Sciatic nerve (tissue), 2 donors: Measurements from ENCODE around the gene PLCH2. TPM values are rescaled to one million over a fixed set of nuclear protein-coding genes. Genes with fewer than 3 reads are reported as not detected.
"Not testable (repeated sequence)": the region's sequence is repeated elsewhere in the genome, so short reads cannot be mapped to it uniquely, and the experiment has no call there.

Source experiments
- ATAC-seq: fragments of 200-7000 bp; cut with Tn5 transposase; one replicate; pipeline ENCODE4 v1.9.1; 2020; ENCODE audit warnings: mild to moderate bottlenecking, moderate library complexity
- DNase-seq: peaks from one replicate; pipeline ENCODE4 v3.0.0-alpha.2; 2020; ENCODE audit warnings: low spot score
- intact Hi-C: fragments of 100-400 bp; cut with DNase I; formaldehyde crosslinking; loops from one replicate; pipeline ENCODE4 v1.14.2; 2022
- total RNA-seq: library from RNA; stranded (reverse); fragmentation: NEBNext Ultra II Directional; extraction: Animal tissue kit (Norgen Biotek cat#: 25700); gene quantifications from one replicate; pipeline ENCODE4 v1.2.1, GENCODE V29; 2021
- donor health status: DM: no; HTN: no; CAD: no.
- donor health status: DM: no; HTN: no; CAD: no.

PLCH2 gene
- total RNA-seq, 1 donor from 2014 or later: 1.1 TPM

DNA sequence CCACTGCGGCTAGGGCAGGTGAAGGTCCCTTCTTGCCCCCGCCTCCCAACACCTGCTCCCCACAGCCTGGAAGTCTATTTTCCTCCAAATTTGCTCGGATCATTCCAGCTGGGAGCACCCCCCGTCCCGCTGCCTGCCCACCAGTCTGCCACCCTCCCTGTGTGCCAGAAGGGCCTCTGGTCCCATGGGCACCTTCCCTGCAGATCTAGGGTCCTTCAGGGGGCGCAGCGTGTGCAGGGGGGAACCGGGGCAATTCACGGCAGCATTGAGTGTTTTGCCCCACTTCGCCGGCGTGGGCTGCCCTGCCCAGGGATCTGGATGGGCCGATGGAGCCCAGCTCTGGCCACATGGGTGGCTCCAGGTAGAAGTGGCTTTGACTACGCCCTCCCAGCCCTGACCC lies 37.4 kb upstream of the PLCH2 start:
- intact Hi-C loops: no loop called here
- no peak for ATAC-seq
- DNase-seq: no peak

DNA sequence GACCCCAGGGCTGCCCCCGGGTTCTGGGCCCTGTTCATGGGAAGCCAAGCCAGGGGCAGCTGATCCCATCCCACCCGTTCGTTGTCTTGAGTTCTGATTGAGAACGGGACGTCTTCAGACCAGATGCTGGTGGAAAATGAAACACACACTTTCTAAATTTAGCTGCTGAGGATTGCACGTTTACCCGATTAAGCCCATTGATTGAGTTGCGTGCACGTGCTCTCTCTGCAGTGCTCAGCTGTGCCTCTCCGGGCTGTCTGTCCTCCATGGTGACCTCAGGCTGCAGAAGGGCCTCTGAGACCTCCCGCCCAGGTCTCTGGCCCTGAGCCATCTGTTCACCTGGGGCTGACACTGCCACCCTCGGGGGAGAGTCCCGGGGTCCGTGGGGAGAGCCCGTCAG lies 36.7 kb upstream of the PLCH2 start:
- ATAC-seq: no peak
- intact Hi-C loops: no loop called here
- no peak for DNase-seq

DNA sequence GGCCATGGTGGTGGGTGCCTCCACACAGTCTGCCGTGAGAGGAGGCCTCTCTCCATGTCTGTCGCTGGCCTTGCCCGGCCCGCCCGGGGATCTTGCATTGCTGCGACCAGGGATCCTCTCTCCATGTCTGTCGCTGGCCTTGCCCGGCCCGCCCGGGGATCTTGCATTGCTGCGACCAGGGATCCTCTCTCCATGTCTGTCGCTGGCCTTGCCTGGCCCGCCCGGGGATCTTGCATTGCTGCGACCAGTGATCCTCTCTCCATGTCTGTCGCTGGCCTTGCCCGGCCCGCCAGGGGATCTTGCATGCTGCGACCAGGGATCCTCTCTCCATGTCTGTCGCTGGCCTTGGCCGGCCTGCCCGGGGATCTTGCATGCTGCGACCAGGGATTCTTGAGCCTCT lies 35.7 kb upstream of the PLCH2 start:
- intact Hi-C loops, DNase-seq, ATAC-seq: not testable (repeated sequence)

DNA sequence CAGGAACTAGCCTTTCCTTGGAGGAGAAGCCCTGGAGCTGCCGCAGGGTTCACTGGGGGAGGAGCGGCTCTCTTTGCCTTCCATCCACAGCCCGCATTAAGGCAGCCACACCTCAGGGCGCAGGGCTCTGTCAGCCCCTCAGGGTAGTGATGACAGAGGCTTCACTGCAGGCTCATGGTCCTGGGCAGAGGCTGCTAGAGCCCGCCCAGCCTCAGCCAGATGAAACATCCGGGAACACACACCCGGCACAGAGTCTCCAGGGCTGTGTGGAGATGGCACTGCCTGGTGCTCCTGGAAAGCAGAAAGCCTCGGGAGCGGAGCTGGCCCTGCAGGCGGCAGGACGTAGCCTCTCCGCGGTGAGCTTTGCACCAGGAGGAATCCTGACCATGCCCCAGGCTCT lies 34.3 kb upstream of the PLCH2 start:
- DNase-seq (no peak), ATAC-seq (no peak)
- intact Hi-C loops: no loop called here

DNA sequence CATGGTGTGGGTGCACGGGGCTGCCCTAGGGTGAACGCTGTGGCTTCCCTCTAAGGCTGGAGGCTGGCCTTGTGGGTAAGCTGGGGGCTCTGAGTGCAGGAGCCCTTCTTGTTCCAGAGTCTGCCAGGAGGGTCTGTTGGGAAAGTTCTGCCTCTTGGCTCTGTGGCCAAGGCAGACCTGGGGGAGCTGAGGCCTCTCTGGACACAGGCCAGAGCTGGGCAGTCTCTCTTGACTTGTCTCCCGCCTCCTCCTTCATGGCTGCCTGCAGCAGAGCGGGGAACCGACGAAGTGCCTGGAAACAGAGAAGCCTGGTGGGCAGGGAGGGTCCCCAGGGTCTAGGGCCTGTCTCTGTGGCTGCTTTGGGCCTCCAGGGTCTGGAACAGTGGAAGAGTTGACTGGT lies 33.4 kb upstream of the PLCH2 start:
- intact Hi-C loops: no loop called here
- ATAC-seq (no peak), DNase-seq (no peak)

DNA sequence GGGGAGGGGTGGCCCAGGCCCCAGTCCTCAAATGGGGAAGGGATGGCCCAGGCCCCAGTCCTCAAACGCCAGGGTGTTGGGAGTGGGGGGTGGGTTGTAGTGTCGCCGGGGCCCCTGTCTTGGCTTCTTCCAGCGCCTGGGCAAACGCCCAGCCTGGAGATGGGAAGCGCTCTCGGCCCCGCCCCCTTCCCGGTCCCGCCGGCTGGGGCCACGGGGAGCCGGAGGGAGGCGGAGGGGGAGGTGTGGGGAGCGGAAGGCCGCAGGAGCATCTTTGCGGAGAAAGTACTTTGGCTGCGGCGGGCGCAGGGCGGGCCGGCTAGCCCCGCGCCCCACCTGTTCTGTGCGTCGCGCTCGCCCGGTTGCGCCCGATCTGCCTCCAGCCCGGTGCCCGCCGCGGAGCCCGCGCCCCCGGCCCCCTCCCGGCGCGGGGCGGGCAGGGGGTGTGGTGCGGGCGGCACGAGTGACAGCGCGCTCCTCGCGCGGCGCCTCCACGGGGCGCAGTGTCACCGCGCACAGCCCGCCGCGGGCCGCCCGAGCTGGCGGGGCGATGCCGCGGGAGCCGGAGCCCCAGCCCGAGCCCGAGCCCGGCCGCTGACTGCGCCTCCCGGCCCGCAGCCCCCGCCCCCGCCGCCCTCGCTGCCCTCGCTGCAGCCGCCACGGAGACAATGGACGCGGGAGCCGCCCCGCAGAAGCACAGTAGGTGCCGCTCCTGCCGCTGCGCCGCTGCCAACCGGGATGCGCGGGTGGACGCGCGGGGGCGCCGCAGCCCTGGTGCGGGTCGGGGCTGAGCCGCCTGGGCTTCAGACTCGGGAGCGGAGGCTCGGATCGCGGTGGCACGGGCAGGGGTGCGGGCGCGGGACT lies 32.6 kb upstream of the PLCH2 start:
- ATAC-seq (no peak), DNase-seq (no peak)
- intact Hi-C loops: no loop called here

DNA sequence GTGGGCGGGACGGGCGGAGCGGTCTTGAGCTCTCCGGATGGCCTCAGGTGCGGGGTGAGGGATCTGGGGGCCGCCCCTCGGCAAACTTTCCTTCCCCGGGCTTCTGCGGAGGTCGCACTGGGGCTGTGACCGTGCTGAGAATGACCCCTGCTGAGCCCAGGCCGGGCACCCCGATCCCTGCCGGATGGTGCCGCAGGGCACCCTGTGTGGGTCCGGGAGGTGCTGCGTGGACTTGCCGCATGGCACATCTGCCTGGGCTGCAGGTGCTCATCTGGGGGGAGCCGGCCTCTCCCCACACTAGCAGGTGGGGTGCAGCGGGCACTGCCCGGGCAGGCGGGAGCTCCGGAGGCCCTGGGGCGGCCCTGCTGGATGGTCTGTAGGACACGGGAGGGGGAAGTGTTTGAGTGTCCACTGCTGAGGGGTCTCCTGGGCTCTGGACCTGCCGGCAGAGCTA lies 31.9 kb upstream of the PLCH2 start:
- ATAC-seq (no peak), DNase-seq (no peak)
- intact Hi-C loops: no loop called here

DNA sequence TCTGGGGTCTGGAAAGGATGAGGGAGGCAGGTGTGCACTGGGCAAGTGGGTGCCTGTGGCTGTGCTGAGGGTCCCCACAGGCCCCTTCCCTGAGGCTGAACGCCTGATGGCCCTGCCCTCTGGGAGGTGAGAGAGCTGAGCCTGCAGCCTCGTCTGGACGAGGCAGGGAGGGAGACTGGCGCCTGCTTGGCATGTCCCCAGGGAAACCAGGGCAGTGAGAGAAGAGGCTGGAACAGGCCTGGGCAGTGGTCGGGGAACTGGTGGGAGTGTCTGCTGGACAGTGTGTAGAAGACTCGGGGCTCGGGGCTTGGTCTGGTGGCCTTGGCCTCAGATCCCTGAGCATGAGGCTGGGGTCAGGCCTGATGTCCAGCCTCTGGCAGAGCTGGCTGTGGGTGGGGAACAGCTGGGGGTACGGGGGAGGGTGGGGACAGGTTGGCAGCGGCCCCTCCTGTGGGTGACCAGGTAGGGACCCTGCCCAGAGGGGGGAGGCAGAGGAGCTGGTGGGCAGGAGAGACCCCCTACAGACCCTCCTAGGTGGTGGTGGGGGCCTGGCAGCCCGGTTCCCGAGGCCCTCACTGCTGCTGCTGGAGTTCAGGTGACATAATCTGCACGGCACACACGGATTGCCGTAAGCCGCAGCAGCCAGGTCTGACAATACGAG lies 30.8 kb upstream of the PLCH2 start:
- intact Hi-C loops: no loop called here
- DNase-seq: no peak
- ATAC-seq: no peak

DNA sequence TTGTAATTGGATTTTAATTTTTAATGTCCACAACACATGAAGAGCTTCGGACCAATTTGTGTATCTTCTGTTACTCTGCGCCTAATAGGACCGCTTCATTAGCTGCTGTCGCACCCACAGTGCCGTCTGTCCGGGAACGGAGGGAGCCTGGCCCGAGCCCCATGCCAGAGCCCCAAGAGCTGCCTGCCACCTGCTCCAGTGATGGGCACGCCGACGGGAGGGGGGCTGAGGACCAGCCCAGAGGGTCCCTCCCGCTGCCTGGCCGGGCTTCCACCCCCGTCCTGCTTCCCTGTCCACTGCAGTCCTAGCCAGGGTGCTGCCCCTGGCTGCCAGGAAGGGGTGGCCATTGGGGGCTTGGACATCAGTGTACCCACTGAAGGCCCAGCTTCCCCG lies 30.3 kb upstream of the PLCH2 start:
- ATAC-seq (peak; percentile 27), DNase-seq (no peak)
- intact Hi-C loops: no loop called here

DNA sequence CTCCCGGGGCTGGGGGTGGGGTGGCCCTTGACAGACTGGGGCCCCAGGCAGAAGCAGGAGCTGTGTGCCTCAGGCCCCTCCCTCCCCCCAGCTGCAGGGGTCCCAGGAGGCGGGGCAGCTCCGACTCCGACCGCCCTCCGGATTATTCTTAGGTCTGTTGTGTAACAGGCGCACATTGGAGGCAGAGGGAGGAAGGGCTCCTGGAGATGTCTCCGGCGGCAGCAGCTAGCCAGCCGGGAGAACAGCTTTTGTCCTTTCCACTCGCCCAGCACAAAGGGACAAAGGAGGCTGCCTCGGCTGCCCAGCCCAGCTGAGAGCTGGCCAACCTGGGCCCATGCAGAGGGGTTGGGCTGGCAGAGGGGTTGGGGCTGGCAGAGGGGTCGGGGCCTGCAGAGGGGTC lies 29.7 kb upstream of the PLCH2 start:
- DNase-seq (no peak), ATAC-seq (no peak)
- intact Hi-C loops: no loop called here

DNA sequence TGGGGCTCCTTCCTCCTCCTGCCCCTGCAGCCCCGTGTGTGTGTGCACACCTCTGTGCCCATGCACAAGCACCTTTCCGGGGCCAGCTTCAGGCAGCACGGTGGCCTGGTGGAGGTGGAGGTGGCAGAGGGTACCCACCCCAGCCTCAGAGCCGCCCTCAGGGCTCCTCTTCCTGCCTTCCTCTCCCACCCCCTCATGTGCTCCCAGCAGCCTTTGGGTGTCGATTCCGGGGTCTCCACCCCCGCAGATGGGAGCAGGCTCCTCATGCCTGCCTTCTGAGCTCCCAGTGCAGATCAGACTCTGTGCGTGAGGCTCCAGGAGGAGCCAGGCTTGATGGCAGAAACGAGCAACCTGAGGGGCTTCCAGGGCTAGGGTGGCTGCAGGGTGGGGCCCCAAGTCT lies 29.2 kb upstream of the PLCH2 start:
- no peak for ATAC-seq
- intact Hi-C loops: no loop called here

DNA sequence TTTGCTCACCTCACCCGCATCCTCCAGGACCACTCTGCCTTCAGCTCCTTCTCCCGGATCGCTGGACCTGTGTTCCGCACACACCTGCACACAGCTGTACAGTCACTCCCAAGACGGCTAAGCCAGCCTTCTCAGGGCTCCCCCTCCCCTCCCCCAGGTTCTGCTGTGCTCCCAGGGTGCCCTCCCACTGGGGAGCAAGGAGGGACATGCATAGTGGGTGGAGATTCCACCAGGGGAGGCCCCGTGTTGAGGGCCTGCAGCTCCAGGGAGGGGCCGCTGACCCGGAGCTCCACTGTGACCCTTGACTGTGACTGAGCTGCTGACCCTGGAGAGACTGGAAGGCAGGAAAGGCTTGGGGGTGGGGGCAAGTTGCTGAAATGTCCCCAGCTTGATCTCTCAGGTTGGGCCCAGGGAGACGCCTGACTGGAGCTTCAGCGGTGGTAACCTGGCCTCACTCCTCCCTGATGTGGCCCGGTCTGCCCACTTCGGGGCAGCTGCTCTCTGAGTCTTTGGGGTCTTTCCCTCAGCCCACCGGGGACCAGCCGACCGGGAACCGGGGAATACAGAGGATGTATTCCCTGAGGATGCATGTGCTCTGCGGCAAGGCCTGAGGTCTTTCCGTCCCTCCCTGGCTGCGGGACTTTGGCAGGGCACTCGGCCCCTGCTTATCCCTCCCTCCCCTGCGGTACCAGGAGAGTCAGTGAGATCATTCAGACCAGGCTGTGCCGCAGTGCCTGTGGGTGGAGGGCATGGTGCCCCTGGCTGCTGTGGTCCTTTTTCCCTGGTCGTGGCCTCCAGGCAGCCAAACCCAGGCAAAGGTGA lies 28.6 kb upstream of the PLCH2 start:
- ATAC-seq (no peak), DNase-seq (no peak)
- intact Hi-C loops: no loop called here

More for the DNA sequence above, 29.2 kb upstream of the PLCH2 start:
- no peak for DNase-seq

DNA sequence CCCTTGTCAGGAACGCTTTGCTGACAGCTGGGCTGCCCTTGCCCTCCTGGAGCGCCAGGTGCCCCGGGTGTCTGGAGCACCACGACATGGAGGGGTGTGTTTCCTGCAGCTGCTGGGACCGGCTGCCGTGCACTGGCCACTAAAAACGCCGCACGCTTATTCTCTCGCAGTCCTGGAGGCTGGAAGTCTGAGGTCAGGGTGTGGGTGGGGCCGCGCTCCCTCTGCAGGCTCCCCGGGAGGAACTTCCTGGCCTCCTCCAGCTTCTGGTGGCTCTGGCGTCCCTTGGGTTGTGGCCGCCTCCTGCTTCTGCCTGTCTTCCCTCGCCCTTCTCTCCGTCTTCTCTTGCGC lies 28.0 kb upstream of the PLCH2 start:
- no peak for ATAC-seq

DNA sequence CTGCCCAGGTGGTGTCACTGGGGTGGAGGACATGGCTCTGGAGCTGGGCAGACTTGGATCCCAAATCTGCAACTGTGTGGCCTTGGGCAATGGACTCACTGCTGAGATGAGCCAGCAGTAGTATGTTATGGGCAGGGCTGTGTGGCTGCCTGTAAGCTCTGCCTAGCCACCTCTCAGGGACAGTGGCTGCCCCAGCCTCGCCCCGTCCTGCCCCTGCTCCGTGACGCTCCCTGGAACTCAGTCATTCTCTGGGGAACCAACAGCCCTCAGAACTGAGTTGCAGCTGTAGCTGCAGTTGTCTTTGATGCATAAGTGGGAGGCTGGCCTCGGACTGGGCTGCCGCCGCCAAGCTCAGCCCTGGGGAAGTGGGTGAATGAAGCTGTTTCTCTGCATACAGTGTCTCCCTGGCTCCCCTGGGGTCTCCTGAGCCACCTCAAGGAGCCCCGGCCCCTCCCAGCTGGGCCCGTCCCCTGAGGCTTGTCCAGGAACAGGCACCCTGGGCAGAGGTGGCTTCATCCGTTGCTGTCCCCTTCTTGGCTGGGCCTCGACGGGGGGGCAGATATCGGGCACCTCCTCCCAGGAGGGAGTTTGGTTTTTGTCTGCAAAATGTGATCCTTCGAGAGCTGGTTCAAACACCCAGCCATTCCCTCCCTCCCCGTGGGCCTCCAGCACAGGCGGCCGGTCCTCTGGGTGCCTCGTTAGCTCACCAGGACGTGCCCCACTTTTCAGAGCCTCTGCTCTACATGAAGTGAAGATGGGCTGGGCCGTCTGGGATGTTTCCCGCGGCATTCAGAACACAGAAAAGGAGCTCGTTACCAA lies 26.2 kb upstream of the PLCH2 start:
- intact Hi-C loops: no loop called here
- no peak for ATAC-seq
- no peak for DNase-seq

More for the DNA sequence above, 28.0 kb upstream of the PLCH2 start:
- intact Hi-C loops: no loop called here
- no peak for DNase-seq

DNA sequence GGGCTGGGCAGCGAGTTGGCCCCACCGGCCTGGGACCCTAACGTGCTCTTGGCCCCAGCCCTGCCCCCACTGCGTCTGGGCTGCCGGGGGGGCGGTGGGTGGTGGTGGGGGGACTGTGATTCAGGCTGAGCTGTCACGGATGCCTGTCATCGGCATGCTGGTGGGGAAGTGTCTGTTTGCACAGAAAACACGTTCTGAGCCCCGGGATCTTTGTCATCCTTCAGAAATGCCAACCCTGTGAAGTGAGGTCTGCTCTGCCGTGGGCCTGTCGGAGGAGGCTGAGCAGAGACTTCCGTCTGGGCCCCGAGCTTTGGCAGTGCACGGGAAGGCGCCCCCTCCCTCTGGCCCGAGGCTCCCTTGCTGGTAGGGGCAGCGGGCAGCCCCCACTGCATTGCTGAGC lies 24.3 kb upstream of the PLCH2 start:
- intact Hi-C loops: no loop called here
- no peak for DNase-seq
- no peak for ATAC-seq

DNA sequence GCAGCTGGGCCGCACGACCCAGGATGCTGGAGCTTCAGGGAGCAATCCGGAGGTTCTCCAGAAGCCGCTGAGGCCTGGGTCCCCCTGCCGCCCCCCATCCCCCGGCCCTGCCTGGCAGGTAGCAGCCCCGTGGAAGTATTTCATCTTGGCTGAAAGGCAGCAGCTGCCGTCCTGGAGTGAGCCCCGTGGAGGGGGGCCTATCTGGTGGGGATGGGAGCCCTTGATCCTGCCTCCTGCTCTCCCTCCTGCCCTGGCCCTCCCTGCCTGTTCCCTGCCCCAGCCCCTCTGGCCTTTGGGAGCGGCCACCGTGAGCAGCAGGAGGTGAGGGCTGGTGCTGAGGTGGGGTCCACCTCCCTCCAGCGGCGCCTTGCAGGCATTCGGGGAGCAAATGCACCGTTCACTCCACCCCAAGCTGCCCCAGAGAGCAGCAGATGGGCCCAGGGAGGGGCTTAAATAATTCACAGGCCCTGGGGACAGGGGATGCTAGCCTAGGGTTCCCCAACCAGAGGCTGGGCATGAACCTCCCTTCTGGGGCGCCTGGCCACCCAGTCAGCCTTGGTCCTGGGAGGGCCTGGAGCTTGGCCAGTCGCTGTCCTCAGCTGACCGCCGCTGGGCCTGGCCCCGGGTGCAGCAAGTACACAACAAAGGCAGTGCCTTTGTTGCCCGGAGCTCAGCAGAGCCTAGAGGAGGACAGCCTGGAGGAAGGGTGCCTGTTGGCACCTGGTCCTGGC lies 23.7 kb upstream of the PLCH2 start:
- DNase-seq (no peak), ATAC-seq (no peak)
- intact Hi-C loops: no loop called here

DNA sequence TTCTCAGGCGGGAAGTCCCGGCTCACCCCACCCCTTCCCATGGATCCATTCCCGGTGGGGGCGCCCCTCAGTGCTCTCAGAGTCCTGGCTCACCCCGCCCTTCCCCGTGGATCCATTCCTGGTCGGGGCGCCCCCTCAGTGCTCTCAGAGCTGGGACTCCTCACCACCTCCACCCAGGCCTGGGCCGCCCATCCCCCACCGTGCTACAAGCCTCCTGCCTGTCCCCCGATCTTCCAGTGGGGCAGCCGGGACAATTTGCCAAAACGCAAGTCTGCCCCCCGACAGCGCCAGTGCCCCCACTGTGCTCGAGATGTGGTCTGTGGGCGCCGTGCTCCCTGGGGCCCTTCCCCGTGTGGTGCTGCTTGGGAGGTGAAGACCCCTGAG lies 23.2 kb upstream of the PLCH2 start:
- DNase-seq (no peak), ATAC-seq (no peak)
- intact Hi-C loops: no loop called here

DNA sequence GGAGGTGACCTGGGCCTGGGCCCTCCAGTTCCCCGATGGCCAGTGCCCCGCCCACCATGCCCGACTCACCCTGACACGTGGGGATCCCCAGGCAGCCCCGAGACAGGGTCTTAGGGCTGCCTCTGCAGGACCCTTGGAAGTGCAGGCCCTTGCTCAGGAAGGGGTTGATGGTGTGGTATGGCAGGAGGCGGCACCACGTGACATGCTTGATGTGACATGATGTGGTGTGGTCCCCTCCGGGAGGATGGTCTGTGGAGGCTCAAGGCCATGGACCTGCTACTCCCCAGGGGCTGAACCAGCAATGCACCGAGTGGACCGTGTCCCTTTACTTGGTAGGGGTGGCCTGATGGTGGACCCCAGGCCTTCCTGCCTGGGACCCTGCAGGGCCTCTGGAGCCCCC lies 21.9 kb upstream of the PLCH2 start:
- intact Hi-C loops: no loop called here
- ATAC-seq (no peak), DNase-seq (no peak)

DNA sequence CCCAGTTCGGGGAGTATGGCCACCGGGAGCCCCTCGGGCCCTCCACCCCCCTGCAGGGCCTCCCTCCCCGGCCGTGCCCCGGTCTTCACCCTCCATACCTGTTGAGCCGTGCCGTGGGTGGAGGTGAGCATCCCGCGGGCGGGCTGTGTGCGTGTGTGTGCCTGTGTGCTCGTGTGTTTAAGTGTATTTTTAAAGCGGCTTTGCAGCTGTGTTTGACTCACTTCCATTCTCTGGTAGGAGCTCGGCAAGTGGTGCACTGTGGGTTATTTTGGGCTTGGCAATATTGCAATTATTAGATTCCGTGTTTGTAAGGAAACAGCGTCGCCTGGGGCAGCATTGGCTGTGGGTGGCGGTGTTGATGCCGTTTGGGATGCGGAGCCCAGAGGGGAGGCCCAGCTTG lies 20.3 kb upstream of the PLCH2 start:
- intact Hi-C loops: no loop called here
- ATAC-seq: no peak
- no peak for DNase-seq
